Renal pelvis (tissue), 4 donors: ENCODE results near the gene DRC1. TPM values are rescaled to one million over a fixed set of nuclear protein-coding genes. Genes with fewer than 3 reads are reported as not detected.

Experiments
- DNase-seq: peaks from one replicate; pipeline ENCODE4 v3.0.0-alpha.2; 2013
- polyA plus RNA-seq, 3 donors: library from polyadenylated mRNA; unstranded; fragments of 120-200 nt; gene quantifications; one replicate each; pipeline ENCODE4 v1.2.1, GENCODE V29; 2013; ENCODE audit not compliant: insufficient read length in 3 of 3

DRC1 gene
- polyA plus RNA-seq, 3 donors = 1.8 to 4.6 (median 2.1) TPM

GRCh38 chr2:26477911-26478253 is 76.2 kb downstream of the DRC1 start, which contains the start of gene OTOF:
Gene OTOF (minus strand): TSS chr2:26478124.
- DNase-seq = no peak

DNA sequence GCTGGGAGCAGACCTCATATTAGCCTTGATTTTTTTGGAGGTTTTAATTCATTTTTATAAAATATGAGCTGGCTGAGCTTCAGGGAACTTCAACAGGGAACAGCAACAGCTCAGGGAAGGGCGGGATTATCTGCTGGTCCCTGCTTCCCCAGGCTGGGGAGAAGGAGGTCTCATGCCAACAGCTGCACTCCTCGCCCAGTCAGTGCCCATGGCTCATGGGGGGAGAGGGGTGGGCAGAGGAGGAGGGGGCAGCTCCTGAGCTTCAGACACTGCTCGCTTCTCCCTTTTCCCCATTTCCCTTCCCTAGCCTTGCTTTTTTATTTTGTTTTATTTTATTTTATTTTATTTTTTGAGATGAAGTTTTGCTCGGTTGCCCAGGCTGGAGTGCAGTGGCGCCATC is 76.6 kb downstream of the DRC1 start:
- DNase-seq = no peak

DNA sequence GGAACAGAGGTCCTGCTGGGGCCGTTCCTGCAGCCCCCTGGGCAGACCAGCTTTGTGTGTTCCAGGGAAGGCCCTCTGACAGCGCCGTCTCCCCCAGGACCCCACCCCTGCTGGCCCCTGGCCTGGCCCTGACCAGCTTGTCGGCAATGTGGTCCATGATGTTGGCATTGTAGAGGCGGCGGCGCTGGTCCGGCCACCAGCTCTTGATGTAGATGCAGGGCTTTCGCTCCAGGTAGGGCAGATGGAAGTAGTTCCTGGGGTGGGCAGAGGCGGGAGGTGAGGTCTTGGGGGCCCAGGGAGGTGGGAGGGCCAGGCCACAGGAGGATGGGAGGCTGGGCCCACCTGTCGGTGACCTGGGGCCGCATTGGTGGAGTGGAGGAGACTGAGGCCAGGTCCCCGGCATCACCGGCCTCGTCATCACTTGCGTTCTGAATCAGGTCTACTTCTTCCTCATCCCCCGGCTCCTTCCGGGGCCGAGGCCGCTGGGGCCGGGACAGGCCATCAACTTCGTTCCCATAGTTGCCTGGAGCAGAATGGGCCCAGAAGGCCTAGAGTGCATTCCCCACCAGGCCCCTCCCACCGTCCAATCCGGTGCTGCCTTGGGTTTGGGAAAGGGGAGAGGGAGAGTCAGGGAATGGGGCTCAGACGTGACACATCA is 77.5 kb downstream of the DRC1 start:
- DNase-seq = no peak

GRCh38 chr2:26479789-26480565 is 78.3 kb downstream of the DRC1 start:
- no peak for DNase-seq

DNA sequence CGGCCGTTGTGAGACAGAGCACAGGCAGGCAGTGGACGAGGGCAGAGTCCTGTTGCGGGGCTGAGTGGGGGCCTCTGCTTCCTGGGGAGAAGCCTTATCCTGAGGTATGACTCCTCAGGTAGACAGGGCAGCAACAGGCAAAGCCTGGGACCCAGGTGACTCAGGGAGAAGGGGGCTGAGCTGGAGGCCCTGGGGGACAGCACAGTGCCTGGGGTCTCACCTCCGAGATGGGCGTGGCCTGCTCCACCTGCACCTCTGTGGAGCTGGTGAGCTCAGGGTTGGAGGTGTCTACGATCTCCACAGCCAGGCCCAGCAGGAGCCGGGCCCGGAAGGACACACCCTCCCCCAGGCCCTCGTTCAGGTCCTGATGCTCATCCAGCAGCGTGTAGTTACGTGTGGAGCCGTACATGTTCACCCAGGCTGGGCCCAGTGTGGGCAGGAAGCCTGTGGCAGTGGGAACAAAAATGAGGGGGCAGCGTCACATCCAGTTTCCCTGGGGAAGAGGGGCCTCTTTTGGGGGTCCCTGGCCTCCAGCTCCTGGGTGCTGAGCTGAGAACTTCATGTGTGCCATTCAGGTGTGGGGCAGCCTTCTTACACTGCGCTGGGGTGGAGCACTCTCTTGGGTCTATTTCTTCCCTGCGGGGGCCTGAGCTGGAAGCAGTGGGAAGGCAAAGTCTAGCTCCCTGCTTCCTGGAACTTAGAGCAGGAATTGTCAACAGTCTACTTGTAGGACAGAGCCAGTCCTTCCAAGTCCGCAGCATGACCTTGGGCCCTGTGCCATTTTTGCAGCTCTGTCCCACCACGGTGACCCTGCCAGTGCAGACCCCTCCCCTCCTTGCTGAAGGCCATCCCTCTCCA is 79.1 kb downstream of the DRC1 start:
- no peak for DNase-seq

DNA sequence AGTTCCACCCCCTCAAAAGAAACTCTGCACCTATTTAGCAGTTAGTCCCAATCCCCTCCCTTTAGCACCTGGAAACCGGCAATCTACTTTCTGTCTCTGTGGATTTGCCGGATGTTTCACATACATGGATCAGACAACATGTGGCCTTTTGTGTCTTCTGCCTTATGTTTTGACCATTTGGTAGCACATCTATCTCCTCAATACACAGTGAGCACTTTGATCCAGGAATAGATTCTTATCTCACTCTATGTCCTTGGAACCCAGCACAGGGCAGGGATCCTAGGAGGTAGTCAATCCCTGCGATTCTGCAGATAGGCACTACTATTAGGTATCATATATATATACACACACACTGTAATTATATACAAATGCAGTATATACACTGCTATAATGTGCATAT is 80.0 kb downstream of the DRC1 start:
- DNase-seq = no peak

DNA sequence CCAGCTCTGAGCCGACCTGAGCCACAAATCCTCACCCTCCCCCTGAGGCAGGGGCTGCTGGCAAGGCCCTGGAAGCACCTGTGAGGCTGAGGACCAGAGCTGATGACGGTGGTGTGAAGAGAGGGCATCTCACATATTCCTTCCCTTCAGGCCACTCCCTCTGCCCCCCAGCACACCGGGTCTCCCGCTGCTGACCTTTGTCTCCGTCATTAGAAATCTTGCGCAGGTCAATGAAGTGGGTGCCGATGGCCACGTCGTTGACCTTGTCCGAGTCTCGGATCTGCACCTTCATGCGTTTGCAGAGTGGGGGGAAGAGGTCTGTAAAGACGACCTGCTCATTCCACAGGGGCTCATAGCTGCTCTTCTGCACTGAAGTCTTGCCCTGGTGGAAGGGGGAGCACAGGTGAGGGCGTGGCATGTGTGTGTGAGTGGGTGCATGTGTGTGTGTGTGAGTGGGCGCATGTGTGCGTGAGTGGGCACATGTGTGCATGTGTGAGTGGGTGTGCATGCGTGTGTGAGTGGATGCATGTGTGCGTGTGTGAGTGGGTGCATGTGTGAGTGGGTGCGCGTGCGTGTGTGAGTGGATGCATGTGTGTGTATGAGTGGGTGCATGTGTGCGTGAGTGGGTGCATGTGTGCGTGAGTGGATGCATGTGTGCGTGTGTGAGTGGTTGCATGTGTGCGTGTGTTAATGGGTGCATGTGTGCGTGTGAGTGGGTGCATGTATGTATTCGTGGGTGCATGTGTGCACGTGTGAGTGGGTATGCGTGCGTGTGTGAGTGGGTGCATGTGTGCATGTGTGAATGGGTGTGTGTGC is 80.7 kb downstream of the DRC1 start:
- DNase-seq = no peak

DNA sequence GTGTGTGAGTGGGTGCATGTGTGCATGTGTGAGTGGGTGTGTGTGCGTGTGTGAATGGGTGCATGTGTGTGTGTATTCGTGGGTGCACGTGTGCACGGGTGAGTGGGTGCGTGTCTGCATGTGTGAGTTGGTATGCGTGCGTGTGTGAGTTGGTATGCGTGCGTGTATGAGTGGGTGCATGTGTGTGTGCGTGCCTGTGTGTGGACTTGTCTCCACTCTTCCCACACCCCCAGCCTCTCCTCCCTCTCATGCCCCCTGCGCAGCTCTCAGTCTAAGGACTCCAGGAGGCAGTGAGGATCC is 81.3 kb downstream of the DRC1 start:
- no peak for DNase-seq

GRCh38 chr2:26483516-26483915 is 81.8 kb downstream of the DRC1 start:
- no peak for DNase-seq

DNA sequence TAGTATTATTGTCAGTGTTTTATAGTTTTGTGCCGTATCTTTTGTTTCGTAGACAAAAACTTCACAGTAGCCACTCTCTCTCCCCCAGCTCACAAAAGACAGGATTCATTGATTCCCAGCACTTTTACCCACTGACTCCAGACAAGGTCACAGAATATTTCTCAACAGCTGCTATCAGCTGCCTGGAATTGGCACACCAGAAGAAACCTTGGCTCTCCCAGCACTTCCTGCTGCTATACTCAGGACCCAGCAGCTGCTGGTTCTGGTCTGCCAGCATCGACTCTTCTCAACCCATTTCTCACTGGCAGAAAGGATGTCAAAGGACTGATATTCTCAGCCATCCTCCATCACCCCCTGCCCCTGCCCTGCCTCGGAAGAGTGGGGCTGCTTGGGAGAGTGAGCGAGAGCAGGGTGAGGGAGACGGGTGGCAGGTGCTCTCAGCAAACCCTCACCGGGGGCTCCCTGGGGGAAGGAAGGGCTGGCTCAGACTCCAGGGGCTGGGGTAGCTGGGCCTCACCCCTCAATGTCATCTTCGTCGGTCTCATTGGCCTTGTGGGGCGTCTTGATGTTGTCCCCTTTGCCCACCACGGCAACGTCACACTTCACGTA is 82.3 kb downstream of the DRC1 start:
- DNase-seq = no peak

DNA sequence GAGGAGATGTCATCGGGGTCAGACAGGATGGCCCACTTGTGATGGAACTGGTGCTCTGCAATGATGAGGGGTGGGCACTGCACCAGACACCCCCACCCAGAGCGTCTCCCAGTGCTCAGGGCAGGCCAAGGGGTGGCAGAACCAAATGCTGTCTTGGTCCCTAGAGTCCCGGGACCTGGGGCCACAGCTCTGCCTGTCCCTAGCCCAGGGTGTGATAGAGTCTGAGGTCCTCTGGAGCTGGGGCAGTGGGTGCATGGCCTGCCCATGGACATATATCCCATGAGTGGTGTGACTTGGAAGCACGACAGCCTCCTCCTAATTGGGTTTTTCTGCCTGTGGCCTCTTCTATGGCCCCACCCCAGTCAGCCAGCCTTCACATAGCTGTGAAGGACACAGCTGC is 82.9 kb downstream of the DRC1 start:
- no peak for DNase-seq

GRCh38 chr2:26485099-26485498 is 83.4 kb downstream of the DRC1 start:
- no peak for DNase-seq

DNA sequence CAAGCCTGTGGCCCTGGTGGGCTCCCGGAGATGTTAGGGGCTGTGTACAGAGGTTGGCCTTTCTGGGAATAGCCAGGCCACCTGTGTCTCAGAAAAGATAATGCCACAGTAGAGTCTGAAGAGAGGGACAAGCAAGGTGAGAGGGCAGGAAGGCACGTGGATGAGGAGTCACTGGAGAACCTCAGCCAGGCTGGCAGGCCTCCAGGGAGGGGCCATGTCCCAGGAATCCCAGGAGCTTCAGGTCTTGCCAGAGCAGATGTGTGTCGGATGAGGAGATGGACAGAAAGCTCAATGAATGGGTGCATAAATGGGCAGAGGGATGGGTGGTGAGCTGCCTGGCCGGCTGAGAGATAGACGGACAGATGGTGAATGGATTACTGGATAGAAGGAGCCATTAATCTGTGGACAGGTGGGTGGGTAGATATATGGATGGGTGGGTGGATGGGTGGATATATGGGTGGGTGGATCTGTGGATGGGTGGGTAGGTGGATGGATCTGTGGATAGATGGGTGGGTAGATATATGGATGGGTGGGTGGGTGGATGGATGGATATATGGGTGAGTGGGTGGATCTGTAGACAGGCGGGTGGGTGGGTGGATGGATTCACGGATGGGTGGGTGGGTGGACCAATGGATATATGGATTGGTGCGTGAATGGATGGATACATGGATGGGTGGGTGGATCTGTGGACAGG is 84.2 kb downstream of the DRC1 start:
- DNase-seq = no peak

GRCh38 chr2:26486789-26487188 is 85.1 kb downstream of the DRC1 start:
- no peak for DNase-seq

GRCh38 chr2:26487192-26487591 is 85.5 kb downstream of the DRC1 start:
- DNase-seq = no peak

GRCh38 chr2:26488463-26489212 is 86.9 kb downstream of the DRC1 start:
- DNase-seq = no peak

- no peak for DNase-seq
Measured at GRCh38 chr2:26489213-26489850, 87.6 kb downstream of the DRC1 start.

GRCh38 chr2:26491563-26492167 is 89.9 kb downstream of the DRC1 start:
- DNase-seq = no peak
